Activated CD8-positive, alpha-beta memory T cell treated with anti-CD3 and anti-CD28 coated beads for 48 hours (primary cell): ENCODE results near the gene PBX3.

ENCODE experiments used
- DNase-seq, 3 experiments: peaks; one replicate each; pipeline ENCODE4 v3.0.0-alpha.2; 2020; ENCODE audit warnings: low read depth in 2 of 3, low spot score in 2 of 3

PBX3 gene

GRCh38 chr9:125748446-125749099 lies 1.4 kb downstream of the PBX3 start:
- no peak for DNase-seq

GRCh38 chr9:125749287-125749935 lies 2.2 kb downstream of the PBX3 start:
- DNase-seq, result no peak

GRCh38 chr9:125749951-125750626 lies 2.9 kb downstream of the PBX3 start:
- no peak for DNase-seq

DNA sequence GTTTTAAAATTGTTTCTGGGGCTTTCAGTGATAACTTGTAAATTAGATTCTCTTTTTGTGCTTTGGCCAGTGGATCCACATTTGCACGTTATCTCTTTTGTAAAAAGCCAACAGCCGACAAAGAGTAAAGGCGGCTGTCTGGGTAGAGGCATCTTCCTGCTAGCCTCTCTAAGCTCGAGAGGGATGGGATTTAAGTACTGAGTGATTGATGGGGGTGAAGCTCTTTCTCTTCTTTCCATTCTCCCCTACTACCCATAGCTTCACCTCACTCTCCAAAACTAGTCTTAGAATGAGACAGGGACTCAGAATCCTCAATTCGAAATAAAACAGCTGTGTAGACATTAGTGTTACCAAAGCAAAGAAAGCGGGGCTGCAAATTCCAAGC lies 3.4 kb downstream of the PBX3 start:
- DNase-seq, result no peak

- DNase-seq, result no peak
Observed at GRCh38 chr9:125752070-125752628, 5.0 kb downstream of the PBX3 start.

GRCh38 chr9:125754096-125754495 lies 6.9 kb downstream of the PBX3 start:
- DNase-seq, result no peak

DNA sequence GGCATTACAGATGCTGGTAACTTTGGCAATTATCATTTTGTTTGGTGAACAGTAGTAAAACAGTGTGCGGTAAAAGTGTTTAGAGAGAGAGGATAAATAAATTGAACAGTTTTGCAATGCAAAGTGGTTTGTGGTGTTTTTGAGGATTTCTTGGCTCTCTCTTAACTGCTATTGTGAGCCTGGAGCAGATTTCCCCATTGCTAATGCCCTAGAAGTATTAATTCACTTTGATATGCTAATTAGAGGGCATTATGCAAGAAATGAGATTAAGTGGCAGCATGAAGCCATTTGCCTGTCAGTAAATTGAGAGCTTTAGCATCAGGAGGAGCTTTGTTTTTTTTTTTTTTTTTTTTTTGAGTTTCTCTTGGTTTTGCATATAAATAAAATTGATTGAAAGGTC lies 8.2 kb downstream of the PBX3 start:
- DNase-seq, result no peak

GRCh38 chr9:125756518-125756917 lies 9.3 kb downstream of the PBX3 start:
- DNase-seq, result no peak

DNA sequence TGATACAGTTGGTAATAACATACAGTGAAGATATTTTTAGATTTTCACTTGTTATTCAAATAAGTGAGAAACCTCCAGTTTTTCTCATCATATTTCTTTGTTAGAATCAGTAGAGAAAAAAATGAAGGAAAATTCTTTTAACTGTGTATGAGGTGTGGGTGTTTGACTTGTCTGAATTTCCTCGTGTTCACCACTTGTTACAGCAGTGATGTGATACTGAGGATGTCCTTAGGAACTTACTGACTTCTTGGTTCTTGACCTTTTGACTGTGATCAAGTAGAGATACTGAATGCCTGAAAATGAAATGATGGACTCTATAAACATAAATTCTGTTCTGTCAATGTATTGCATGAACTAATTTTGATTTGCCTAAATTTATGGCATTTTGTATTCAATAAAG lies 10.7 kb downstream of the PBX3 start:
- DNase-seq, result no peak

GRCh38 chr9:125758986-125759763 lies 12.0 kb downstream of the PBX3 start:
- DNase-seq, result no peak

DNA sequence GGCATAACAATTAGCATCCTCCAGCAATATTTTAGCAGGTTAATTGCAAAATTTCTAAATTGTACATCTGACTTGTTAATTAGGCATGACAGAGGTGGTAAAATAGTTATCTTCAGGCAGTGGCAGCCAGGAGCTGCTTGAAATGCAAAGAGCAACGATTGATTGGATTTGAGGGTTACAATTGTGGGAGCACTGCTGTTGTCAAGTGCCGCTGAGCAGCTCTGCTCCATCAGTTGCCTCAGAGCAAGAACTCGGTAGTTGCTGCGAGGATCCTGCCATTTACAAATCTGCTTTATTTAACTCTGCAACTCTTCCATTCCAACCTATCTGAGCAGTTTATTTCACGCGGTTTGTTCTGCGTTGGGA lies 12.6 kb downstream of the PBX3 start:
- no peak for DNase-seq

DNA sequence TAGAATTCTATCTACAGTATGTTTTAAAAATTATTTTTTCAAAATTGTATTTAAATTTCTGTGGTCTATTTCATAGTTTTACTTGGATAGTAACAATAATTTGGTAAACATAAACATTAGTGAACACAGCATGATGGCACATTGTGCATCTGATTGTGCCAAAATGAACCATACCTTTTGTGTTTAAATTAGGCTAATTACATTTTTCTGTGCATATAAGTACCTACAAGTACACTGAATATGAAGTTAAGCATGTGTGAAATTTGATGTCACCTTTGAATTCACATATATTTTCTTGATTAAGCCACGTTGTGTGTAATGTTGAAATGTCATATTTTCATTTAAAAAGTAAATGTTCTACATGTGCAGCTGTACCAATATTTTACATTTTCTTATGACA lies 13.4 kb downstream of the PBX3 start:
- DNase-seq, result no peak

- no peak for DNase-seq
Observed at GRCh38 chr9:125761676-125762450, 14.7 kb downstream of the PBX3 start.

DNA sequence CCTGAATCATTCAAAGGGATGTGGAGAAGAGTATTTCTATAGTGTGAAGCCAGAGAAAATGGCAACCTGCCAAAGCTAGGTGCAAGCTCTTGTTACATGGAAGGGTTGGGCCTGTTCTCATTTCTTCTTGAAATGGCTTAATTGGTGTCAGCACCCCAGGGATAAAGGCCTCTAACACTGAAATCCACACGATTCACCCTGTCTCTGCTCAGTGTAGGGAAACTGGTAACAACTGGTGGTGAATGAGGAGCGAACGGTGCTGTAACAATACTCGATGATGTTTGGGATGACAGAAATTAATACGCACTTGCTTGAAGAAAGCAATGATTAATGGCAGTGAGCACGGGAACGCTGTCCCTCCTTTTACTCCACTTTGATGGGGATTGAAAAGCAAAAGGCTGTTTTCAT lies 16.2 kb downstream of the PBX3 start:
- DNase-seq, result no peak

- DNase-seq, result no peak
Observed at GRCh38 chr9:125764198-125764597, 17.0 kb downstream of the PBX3 start.

DNA sequence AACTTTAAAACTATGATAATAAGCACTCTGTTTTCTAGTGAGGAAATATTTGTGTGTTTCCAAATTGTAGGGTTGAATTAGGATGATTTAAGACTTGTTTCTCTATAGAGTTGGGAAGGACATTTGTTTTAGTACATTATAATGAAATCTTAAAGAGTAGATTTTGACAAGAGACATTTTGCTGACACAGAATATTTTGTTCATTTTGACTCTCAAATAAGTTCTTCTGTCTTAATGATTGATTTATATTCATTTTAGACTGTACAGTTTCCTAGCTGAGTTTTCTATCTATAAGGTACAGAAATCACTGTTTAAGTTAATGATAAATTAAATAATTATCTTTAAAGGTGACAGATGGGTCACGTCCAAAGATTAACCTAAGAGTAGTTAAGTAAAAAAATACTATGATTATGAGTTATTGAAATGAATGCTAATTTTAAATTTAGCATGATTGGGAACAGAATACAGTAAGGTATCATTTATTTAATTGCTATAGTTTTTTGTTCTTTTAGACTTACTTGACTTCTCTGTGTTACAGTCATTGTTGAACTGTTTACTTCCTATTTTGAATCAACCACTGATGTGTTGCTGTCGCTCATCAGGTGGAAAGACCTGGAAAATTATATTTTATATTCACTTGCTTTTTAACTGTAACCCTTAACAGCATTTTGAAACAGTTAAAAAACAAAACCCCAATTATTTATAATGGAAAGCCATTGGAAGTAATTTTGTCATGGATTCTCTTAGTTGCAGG lies 19.5 kb downstream of the PBX3 start:
- DNase-seq, result no peak

GRCh38 chr9:125767349-125767748 lies 20.2 kb downstream of the PBX3 start:
- no peak for DNase-seq

DNA sequence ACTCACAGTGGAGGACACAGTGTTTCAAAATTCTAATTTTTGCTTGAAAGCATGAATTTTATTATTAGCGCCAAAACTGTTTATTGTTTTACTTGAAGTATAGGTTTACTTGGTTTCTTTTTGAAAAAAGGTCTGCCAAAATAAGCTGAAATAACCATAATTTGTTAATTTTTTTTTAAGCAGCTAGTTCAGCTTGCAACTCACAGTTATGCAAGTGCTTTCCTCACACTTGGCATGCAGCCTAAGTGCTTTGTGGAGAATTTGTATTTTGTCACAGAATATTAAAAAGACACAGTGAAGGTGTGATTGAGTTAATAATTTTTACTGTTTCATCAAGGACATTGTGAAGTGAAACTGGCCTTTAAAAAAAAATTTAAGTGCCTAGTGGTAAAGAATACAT lies 21.6 kb downstream of the PBX3 start:
- no peak for DNase-seq

GRCh38 chr9:125771037-125771436 lies 23.9 kb downstream of the PBX3 start:
- DNase-seq, result no peak

- no peak for DNase-seq
Observed at GRCh38 chr9:125772740-125773139, 25.6 kb downstream of the PBX3 start.
